ENCODE data around the gene GPN2.

DNA sequence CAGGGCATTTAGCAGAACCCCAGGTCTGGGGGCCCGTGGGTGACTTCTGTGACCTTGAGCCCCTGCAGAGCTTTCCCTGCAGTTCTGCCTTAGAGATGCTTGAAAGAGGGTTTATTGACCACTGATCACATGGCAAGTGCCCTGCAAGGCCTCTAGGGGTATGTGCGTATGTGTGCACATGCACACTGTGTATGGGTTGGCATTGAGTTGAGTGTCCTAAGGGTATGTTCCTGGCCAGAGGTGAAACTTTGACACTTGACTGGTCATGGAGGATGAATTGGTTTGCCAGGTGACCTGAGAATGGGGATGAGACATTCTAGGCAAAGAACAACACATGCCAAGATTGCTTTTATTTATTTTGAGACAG lies 48.6 kb upstream of the GPN2 start:
- TF ChIP-seq SP1 (IDR thresholded peaks at IDR 0.05) (no peak), HDGF (IDR thresholded peaks at IDR 0.05; ENCODE audit: borderline replicate concordance) (no peak)

All from HEK293T (cell line).